Endothelial cell of umbilical vein (primary cell): ENCODE measurements around the gene STXBP5.
A peak's percentile ranks its signal among the peaks of the same experiment; 100 is the strongest.

Experiments used
- POLR2A ChIP-seq: IDR thresholded peaks from 2 replicates; pipeline ENCODE4 v1.6.1; 2012; ENCODE audit warnings: low read depth, mild to moderate bottlenecking, control low read depth, low read length
- POLR2AphosphoS5 ChIP-seq: IDR thresholded peaks from 2 replicates; pipeline ENCODE4 v1.6.1; 2012; ENCODE audit warnings: low read depth, mild to moderate bottlenecking, control low read depth, low read length, moderate library complexity; ENCODE audit not compliant: insufficient read depth
- TF ChIP-seq, protein P1 (sequence below), 2 donors: IDR thresholded peaks; 1 replicate in 1 of 2; 2 replicates in 1 of 2; pipeline ENCODE4 v1.5.1; 2011; ENCODE audit warnings: low read length in 2 of 2, mild to moderate bottlenecking in 2 of 2, moderate library complexity in 2 of 2, control low read depth in 1 of 2, inconsistent platforms in 1 of 2, low read depth in 1 of 2; ENCODE audit not compliant: insufficient read depth in 1 of 2; ENCODE audit errors: extremely low read depth in 1 of 2

GRCh38 chr6:147201885-147202515, 2.2 kb upstream of the STXBP5 start:
- TF ChIP-seq POLR2A (no peak), POLR2AphosphoS5 (peak; percentile 31)
- TF ChIP-seq, protein P1, sequence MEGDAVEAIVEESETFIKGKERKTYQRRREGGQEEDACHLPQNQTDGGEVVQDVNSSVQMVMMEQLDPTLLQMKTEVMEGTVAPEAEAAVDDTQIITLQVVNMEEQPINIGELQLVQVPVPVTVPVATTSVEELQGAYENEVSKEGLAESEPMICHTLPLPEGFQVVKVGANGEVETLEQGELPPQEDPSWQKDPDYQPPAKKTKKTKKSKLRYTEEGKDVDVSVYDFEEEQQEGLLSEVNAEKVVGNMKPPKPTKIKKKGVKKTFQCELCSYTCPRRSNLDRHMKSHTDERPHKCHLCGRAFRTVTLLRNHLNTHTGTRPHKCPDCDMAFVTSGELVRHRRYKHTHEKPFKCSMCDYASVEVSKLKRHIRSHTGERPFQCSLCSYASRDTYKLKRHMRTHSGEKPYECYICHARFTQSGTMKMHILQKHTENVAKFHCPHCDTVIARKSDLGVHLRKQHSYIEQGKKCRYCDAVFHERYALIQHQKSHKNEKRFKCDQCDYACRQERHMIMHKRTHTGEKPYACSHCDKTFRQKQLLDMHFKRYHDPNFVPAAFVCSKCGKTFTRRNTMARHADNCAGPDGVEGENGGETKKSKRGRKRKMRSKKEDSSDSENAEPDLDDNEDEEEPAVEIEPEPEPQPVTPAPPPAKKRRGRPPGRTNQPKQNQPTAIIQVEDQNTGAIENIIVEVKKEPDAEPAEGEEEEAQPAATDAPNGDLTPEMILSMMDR (IDR thresholded peaks at IDR 0.05; ENCODE audit: extremely low read depth in 1 of 2, insufficient read depth in 1 of 2, low read depth in 1 of 2, low read length in 2 of 2): no peak
